NCI-H69 (cell line): ENCODE measurements around the gene MAD1L1.

Experiments
- DNase-seq: peaks from one replicate; lab custom pipeline; 2025; lab: John Stamatoyannopoulos, UW

The MAD1L1 gene

DNA sequence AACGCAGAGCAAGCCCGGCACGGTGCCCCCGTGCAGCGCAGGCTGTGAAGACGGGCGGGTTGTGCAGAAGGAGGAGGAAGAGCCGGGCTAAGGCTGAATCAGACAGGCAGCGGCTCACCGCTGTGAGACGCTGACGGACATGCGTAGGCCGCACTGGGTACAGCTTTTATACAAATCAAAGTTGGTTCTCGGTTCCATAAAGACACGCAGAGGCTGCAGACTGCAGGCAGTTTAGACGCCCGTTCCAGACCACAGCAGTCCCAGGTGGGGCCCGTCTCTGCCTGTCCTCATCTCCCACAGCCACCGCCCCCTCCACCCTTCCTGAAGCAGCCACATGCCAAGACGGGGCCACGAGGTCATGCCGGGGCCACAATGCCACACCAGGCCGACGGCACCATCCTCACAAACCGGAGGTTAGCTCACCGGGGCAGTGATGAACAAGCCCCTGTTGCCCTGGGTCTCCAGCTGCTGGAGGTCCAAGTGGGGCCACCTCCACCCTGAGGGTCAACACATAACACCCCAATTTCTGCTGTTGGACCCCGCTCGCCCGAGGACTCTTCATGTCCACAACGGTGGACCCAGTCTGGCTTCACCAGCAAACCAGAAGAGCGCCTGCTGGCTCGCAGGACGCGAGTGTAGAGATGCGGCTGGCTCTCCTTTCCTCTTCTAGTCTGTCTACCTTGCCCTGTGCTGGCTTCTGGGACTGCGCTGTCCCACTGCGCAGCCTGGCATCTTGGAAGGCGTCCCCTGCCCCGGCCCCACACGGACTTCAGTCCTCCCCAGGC lies 335.5 kb downstream of the MAD1L1 start:
- no peak for DNase-seq

DNA sequence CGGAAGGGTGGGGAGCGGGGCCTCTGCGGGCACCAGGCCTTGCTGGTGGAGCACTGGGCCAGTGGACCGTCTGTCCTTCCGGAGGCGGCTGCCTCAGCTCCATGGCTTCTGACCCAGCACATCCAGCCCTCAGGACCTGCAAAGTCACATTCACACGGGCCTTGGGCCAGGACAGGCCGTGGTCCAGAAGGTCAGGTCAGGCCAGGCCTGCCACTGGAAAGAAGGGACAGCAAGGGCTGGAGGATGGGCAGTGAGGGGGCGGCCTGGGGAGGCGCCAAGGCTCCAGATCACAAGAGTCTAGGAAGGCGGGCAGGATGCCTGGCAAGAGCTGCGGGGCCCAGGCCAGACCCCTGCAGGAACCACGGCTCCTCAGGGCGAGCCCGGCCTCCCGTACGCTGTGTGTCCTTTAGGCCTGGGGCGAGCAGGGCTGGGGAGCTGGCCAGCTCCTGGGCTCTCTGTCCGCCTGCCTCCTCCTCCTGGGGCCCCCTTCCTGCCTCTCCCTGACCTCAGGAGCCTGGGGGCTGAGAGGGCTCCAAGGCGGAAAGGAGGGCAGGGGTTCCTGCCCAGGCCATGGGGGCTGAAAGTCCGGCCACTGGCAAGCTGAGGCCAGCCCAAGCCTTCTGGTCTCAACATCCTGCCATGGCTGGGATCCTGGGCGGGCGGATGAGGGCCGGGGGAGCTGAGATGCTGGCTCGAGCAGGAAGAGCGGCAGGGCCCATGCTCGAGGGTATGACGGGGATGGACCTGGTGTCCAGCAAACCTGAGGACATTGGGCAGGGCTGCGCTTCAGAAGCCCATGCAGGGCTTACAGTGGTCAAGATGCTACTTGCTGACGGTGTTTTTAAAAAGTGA lies 336.9 kb downstream of the MAD1L1 start:
- no peak for DNase-seq

- no peak for DNase-seq
Observed at GRCh38 chr7:1894906-1895663, 337.7 kb downstream of the MAD1L1 start.

DNA sequence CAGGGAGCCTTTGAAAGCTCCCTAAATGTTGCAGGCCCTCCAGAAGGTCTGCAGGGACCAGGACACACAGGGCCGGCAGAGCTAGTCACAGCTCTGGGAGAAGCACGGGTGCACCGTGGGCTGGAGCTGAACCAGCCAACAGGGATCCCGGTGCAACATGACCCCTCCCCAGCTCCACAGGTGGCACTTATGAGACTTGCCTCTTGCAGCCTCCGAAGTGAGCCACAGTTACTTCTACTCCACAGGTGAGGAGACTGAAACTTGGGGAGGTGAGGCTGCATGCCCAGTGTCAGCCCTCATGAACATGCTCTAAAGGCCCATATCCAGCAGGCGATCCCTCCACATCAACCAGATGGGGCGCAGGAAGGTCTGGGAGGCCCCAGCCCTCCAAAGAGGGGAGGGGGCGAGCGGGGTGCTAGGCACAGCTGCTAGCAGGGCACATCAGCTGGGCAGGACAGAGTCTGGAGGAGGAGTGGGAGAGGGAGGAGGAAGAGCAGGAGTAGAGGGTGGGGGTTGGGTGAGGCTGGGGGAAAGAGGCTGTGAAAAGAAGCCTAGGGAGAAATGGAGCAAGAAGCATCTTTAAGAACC lies 338.3 kb downstream of the MAD1L1 start:
- DNase-seq, result no peak

- DNase-seq, result no peak
Observed at GRCh38 chr7:1893451-1893850, 339.3 kb downstream of the MAD1L1 start.

DNA sequence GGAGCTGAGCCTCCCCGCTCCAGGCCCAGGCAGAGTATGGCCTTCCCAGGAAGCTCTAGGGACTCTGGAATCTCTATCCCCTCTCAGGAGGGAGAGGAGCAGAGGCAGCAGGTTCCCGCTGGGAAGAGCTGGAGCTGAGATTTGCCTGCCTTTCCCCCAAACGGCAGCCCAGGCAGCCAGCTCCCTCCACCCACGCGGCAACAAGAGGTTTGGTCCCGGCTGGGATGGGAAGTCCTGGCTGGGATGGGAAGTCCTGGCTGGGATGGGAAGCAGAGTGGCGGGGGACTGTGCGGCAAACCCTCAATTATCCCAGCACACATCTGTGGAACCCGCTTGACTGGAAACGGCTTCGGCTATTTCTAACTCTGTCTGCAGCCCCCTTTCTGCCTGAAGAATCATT lies 339.7 kb downstream of the MAD1L1 start:
- DNase-seq, result no peak

DNA sequence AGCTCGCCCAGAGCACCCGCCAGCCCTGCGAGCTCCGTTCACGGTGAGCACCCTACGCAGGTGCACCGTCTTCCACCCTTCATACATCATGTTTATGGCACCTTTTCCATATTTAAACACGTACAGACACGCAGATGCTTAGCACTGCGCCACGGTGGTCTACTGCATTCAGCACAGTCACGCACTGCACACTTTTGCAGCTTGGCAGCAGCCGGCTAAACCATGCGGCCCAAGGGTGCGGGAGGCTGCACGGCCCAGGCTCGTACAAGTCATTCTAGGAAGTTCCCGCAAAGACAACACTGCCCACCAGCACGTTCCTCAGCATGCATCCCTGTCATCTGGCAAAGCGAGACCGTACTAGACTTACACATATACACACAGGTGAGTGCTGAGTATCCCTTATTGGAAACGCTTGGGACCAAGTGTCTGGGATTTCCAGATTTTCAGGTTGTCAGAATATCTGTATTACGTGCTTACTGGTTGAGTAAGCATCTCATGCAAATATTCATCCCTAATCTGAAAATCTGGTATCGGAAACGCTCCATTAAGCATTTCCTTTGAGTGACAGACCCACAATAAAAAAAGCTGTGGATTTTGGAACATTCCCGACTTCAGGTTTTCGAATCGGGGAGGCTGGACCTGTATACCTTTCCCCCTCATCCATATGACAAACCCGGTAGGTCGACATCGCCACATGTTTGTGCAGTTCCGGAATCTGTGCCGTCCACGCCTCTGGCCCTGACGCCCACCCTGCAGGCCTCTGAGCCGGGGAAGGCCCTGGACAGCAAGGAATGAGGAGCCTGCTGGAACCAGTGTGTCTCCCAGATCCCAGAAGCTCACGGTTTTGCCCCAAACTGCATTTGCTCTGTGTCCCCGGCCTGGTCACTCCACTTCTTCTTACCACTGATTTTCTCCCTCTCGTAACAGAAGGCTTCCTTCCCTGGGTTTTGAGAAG lies 340.5 kb downstream of the MAD1L1 start:
- DNase-seq, result no peak

DNA sequence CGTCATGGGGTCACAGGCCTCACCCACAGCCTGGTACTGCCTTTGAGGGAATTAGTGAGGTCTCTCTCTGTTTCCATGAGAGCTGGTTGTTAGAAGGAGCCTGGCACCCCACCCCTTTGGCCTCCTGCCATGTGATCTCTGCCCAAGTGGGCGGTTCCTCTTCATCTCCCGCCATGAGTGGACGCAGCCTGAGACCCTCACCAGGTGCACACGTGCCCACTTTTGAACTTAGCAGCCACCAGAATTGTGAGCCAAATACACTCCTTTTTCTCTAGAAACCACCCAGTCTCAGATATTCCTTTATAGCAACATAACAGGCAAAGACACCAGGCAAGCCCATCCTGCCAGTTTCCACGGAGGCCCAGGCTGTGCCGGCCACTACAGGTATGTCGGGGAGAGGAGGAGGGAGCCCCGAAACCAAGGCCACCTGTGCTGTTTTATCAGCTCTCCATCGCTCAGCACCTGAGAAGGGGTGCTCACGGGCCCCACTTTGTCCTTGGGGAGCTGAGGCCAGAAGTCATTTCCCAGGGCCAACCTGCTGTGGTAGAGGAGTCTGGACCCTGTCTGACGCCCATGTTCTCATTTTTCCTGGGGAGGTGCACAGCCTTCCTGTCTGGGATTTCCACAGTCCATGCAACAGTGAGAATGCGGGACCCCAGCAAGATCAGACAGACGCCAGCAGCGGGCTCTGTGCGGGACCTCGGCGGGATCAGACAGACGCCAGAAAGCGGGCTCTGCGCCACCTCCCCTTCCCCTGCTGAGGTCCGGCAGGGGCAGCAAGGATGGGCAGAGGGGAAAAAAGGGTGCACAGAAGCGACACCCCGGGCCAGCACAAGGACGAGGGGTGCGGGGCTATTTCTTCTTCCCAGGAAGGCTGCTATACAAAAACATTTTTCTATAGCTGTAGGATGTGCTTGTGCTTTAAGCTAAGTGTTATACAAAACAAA lies 342.2 kb downstream of the MAD1L1 start:
- no peak for DNase-seq

DNA sequence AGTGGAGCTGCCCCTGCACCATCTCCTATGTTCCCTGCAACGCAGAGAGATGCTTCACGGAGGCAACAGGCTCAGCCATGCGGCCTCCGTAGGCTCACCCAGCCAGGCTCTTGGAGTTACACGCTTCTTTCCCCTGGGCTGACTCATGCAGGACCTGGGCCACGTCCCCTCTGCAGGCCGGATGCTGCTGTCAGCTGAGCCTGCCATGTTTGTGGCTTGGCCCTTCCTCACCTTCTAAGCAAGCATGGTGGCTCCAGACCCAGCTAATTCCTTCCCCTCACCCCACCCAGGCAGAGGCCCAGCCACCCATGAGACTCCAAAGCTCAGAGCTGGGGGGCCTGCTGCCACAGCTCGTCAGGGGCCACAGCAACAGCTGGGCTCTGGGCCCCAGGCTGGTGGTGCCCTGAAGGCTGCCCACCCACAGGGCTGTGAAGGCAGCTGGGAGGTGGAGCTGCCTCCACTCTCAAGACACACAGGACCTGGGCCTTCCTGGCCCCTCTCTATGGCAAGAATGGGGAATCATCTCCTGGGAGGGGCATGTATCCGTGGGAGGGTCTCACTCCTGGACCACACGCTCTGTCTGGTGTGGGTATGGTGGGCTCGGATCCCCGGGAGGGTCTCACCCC lies 343.1 kb downstream of the MAD1L1 start:
- DNase-seq, result no peak

DNA sequence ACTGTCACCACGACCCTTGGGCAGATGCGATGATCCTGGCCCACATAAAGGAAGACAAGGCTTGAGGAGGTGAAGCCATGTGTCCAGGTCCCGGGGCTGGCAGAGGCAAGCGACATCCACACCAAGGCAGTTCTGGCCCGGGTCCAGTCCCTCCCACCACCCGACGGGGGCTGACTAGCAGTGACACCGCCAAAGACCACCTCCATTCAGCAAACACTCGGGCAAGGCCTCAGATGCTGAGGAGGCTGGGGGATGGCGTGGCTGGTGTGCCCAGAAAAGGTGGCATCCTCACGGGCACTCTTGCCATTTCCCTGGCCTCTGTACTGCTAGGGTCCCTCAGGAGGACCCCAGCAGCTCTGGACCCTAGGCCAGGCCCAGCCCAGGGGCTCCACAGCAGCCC lies 343.7 kb downstream of the MAD1L1 start:
- no peak for DNase-seq

GRCh38 chr7:1888425-1888824 lies 344.3 kb downstream of the MAD1L1 start:
- DNase-seq, result no peak

DNA sequence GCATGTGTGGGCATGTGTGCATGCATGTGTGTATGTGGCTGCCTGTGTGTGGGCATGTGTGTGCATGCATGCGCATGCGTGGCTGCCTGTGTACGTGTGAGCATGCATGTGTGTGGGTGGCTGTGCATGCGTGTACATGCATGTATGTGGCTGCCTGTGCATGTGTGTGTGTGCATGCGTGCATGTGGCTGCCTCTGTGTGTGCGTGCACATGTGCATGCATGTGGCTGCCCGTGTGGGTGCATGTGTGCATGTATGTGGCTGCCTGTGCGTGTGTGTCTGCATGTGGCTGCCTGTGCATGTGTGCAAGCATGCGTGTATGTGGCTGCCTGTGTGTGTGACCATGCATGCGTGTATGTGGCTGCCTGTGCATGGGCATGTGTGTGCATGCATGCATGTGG lies 345.5 kb downstream of the MAD1L1 start:
- DNase-seq, result no peak

GRCh38 chr7:1886361-1887064 lies 346.2 kb downstream of the MAD1L1 start:
- DNase-seq, result peak; percentile 94

GRCh38 chr7:1885465-1886226 lies 347.1 kb downstream of the MAD1L1 start:
- peak; percentile 57 for DNase-seq

- no peak for DNase-seq
Observed at GRCh38 chr7:1884583-1885350, 348.0 kb downstream of the MAD1L1 start.

GRCh38 chr7:1883834-1884582 lies 348.7 kb downstream of the MAD1L1 start:
- DNase-seq, result no peak
